ENCODE results near the gene HSP90AA1. TPM values are rescaled to one million over a fixed set of nuclear protein-coding genes. Genes with fewer than 3 reads are reported as not detected.

Gene HSP90AA1
- polyA plus RNA-seq, 2 donors, result 132 to 194 TPM

- Histone ChIP-seq H3K9me3 (ENCODE audit: control insufficient read depth in 2 of 2, insufficient read depth in 1 of 2, low read depth in 1 of 2, low read length in 1 of 2) (no peaks in the 10 kb centered on the region), H3K27me3 (ENCODE audit: control insufficient read depth in 1 of 2, insufficient read depth in 2 of 2, low read length in 2 of 2) (no peaks in the 10 kb centered on the region), H3K4me3 (ENCODE audit: low read depth in 1 of 2, low read length in 2 of 2) (no peak overlapping the region), H3K36me3 (ENCODE audit: control insufficient read depth in 2 of 2, insufficient read depth in 2 of 2, low read length in 1 of 2) (peaks cover 0 to 2% of the 10 kb centered on the region in 2 donors), H3K27ac (ENCODE audit: low read depth in 2 of 2, low read length in 1 of 2) (no peak overlapping the region), H3K4me1 (ENCODE audit: control insufficient read depth in 2 of 2, insufficient read depth in 2 of 2, low read length in 1 of 2) (peaks cover 0 to 3% of the 10 kb centered on the region in 2 donors)
- 57 to 60% methylated on average over 10 of the region's 10 CpGs for WGBS, 2 donors
Measured at GRCh38 chr14:102057480-102058114, 29.2 kb downstream of the HSP90AA1 start.

GRCh38 chr14:102056694-102057442 lies 30.0 kb downstream of the HSP90AA1 start:
- 85 to 87% methylated on average over 31 of the region's 31 CpGs for WGBS, 2 donors
- H3K4me3 ChIP-seq (ENCODE audit: low read depth in 1 of 2, low read length in 2 of 2), result no peak overlapping the region
- peaks cover 0 to 6% of the 10 kb centered on the region in 2 donors for H3K36me3 ChIP-seq (ENCODE audit: control insufficient read depth in 2 of 2, insufficient read depth in 2 of 2, low read length in 1 of 2)
- H3K27ac ChIP-seq (ENCODE audit: low read depth in 2 of 2, low read length in 1 of 2), result no peak overlapping the region
- peaks cover 0 to 3% of the 10 kb centered on the region in 2 donors for H3K4me1 ChIP-seq (ENCODE audit: control insufficient read depth in 2 of 2, insufficient read depth in 2 of 2, low read length in 1 of 2)
- H3K9me3 ChIP-seq (ENCODE audit: control insufficient read depth in 2 of 2, insufficient read depth in 1 of 2, low read depth in 1 of 2, low read length in 1 of 2), result no peaks in the 10 kb centered on the region
- no peaks in the 10 kb centered on the region for H3K27me3 ChIP-seq (ENCODE audit: control insufficient read depth in 1 of 2, insufficient read depth in 2 of 2, low read length in 2 of 2)

GRCh38 chr14:102055181-102055901 lies 31.5 kb downstream of the HSP90AA1 start:
- peak overlapping the region in 1 of 2 donors; percentile 18 for H3K27ac ChIP-seq (ENCODE audit: low read depth in 2 of 2, low read length in 1 of 2)
- peaks cover 0 to 13% of the 10 kb centered on the region in 2 donors for H3K36me3 ChIP-seq (ENCODE audit: control insufficient read depth in 2 of 2, insufficient read depth in 2 of 2, low read length in 1 of 2)
- WGBS, 2 donors, result 71 to 74% methylated on average over 24 of the region's 24 CpGs
- peaks cover 0 to 3% of the 10 kb centered on the region in 2 donors for H3K4me1 ChIP-seq (ENCODE audit: control insufficient read depth in 2 of 2, insufficient read depth in 2 of 2, low read length in 1 of 2)
- no peaks in the 10 kb centered on the region for H3K27me3 ChIP-seq (ENCODE audit: control insufficient read depth in 1 of 2, insufficient read depth in 2 of 2, low read length in 2 of 2)
- H3K9me3 ChIP-seq (ENCODE audit: control insufficient read depth in 2 of 2, insufficient read depth in 1 of 2, low read depth in 1 of 2, low read length in 1 of 2), result no peaks in the 10 kb centered on the region
- no peak overlapping the region for H3K4me3 ChIP-seq (ENCODE audit: low read depth in 1 of 2, low read length in 2 of 2)

GRCh38 chr14:102052522-102052921 lies 34.3 kb downstream of the HSP90AA1 start:
- Histone ChIP-seq H3K4me3 (ENCODE audit: low read depth in 1 of 2, low read length in 2 of 2) (no peak overlapping the region), H3K27ac (ENCODE audit: low read depth in 2 of 2, low read length in 1 of 2) (no peak overlapping the region), H3K27me3 (ENCODE audit: control insufficient read depth in 1 of 2, insufficient read depth in 2 of 2, low read length in 2 of 2) (no peaks in the 10 kb centered on the region), H3K9me3 (ENCODE audit: control insufficient read depth in 2 of 2, insufficient read depth in 1 of 2, low read depth in 1 of 2, low read length in 1 of 2) (no peaks in the 10 kb centered on the region), H3K4me1 (ENCODE audit: control insufficient read depth in 2 of 2, insufficient read depth in 2 of 2, low read length in 1 of 2) (peaks cover 0 to 3% of the 10 kb centered on the region in 2 donors), H3K36me3 (ENCODE audit: control insufficient read depth in 2 of 2, insufficient read depth in 2 of 2, low read length in 1 of 2) (peaks cover 18 to 41% of the 10 kb centered on the region in 2 donors)
- WGBS, 2 donors, result 92 to 93% methylated on average over 10 of the region's 10 CpGs

GRCh38 chr14:102050625-102051024 lies 36.2 kb downstream of the HSP90AA1 start:
- H3K27ac ChIP-seq (ENCODE audit: low read depth in 2 of 2, low read length in 1 of 2), result peak overlapping the region in 1 of 2 donors; percentile 35
- H3K36me3 ChIP-seq (ENCODE audit: control insufficient read depth in 2 of 2, insufficient read depth in 2 of 2, low read length in 1 of 2), result peaks cover 18 to 41% of the 10 kb centered on the region in 2 donors
- no peak overlapping the region for H3K4me3 ChIP-seq (ENCODE audit: low read depth in 1 of 2, low read length in 2 of 2)
- no peaks in the 10 kb centered on the region for H3K9me3 ChIP-seq (ENCODE audit: control insufficient read depth in 2 of 2, insufficient read depth in 1 of 2, low read depth in 1 of 2, low read length in 1 of 2)
- H3K27me3 ChIP-seq (ENCODE audit: control insufficient read depth in 1 of 2, insufficient read depth in 2 of 2, low read length in 2 of 2), result no peaks in the 10 kb centered on the region
- H3K4me1 ChIP-seq (ENCODE audit: control insufficient read depth in 2 of 2, insufficient read depth in 2 of 2, low read length in 1 of 2), result peaks cover 0 to 4% of the 10 kb centered on the region in 2 donors
- 64 to 71% methylated on average over 11 of the region's 11 CpGs for WGBS, 2 donors

- Histone ChIP-seq H3K27ac (ENCODE audit: low read depth in 2 of 2, low read length in 1 of 2) (no peak overlapping the region), H3K27me3 (ENCODE audit: control insufficient read depth in 1 of 2, insufficient read depth in 2 of 2, low read length in 2 of 2) (no peaks in the 10 kb centered on the region), H3K9me3 (ENCODE audit: control insufficient read depth in 2 of 2, insufficient read depth in 1 of 2, low read depth in 1 of 2, low read length in 1 of 2) (no peaks in the 10 kb centered on the region), H3K4me1 (ENCODE audit: control insufficient read depth in 2 of 2, insufficient read depth in 2 of 2, low read length in 1 of 2) (peaks cover 0 to 4% of the 10 kb centered on the region in 2 donors), H3K4me3 (ENCODE audit: low read depth in 1 of 2, low read length in 2 of 2) (no peak overlapping the region), H3K36me3 (ENCODE audit: control insufficient read depth in 2 of 2, insufficient read depth in 2 of 2, low read length in 1 of 2) (peaks cover 18 to 41% of the 10 kb centered on the region in 2 donors)
- 80 to 81% methylated on average over 12 of the region's 12 CpGs for WGBS, 2 donors
Measured at GRCh38 chr14:102050026-102050405, 36.8 kb downstream of the HSP90AA1 start.

GRCh38 chr14:102049258-102050025 lies 37.4 kb downstream of the HSP90AA1 start:
- H3K4me1 ChIP-seq (ENCODE audit: control insufficient read depth in 2 of 2, insufficient read depth in 2 of 2, low read length in 1 of 2), result peaks cover 0 to 4% of the 10 kb centered on the region in 2 donors
- peaks cover 20 to 45% of the 10 kb centered on the region in 2 donors for H3K36me3 ChIP-seq (ENCODE audit: control insufficient read depth in 2 of 2, insufficient read depth in 2 of 2, low read length in 1 of 2)
- no peaks in the 10 kb centered on the region for H3K9me3 ChIP-seq (ENCODE audit: control insufficient read depth in 2 of 2, insufficient read depth in 1 of 2, low read depth in 1 of 2, low read length in 1 of 2)
- H3K27ac ChIP-seq (ENCODE audit: low read depth in 2 of 2, low read length in 1 of 2), result no peak overlapping the region
- H3K4me3 ChIP-seq (ENCODE audit: low read depth in 1 of 2, low read length in 2 of 2), result no peak overlapping the region
- no peaks in the 10 kb centered on the region for H3K27me3 ChIP-seq (ENCODE audit: control insufficient read depth in 1 of 2, insufficient read depth in 2 of 2, low read length in 2 of 2)
- WGBS, 2 donors, result 82 to 86% methylated on average over 25 of the region's 25 CpGs

- H3K9me3 ChIP-seq (ENCODE audit: control insufficient read depth in 2 of 2, insufficient read depth in 1 of 2, low read depth in 1 of 2, low read length in 1 of 2), result no peaks in the 10 kb centered on the region
- H3K4me3 ChIP-seq (ENCODE audit: low read depth in 1 of 2, low read length in 2 of 2), result no peak overlapping the region
- no peaks in the 10 kb centered on the region for H3K27me3 ChIP-seq (ENCODE audit: control insufficient read depth in 1 of 2, insufficient read depth in 2 of 2, low read length in 2 of 2)
- H3K4me1 ChIP-seq (ENCODE audit: control insufficient read depth in 2 of 2, insufficient read depth in 2 of 2, low read length in 1 of 2), result peaks cover 0 to 4% of the 10 kb centered on the region in 2 donors
- peaks cover 28 to 54% of the 10 kb centered on the region in 2 donors for H3K36me3 ChIP-seq (ENCODE audit: control insufficient read depth in 2 of 2, insufficient read depth in 2 of 2, low read length in 1 of 2)
- WGBS, 2 donors, result 92 to 94% methylated on average over 33 of the region's 33 CpGs
- no peak overlapping the region for H3K27ac ChIP-seq (ENCODE audit: low read depth in 2 of 2, low read length in 1 of 2)
Measured at GRCh38 chr14:102047808-102048540, 38.9 kb downstream of the HSP90AA1 start.

All from esophagus (tissue), 2 donors.